Rectal smooth muscle tissue (tissue), 1 donor: Measurements from ENCODE around the gene PLPPR3.

Source experiments
- H3K27ac ChIP-seq: one replicate; pipeline ENCODE4 v1.7.0; 2013; ENCODE audit warnings: low read depth, low read length, inconsistent platforms
- H3K27me3 ChIP-seq: one replicate; pipeline ENCODE4 v1.7.0; 2013; ENCODE audit warnings: low read length; ENCODE audit not compliant: control insufficient read depth, insufficient read depth
- H3K36me3 ChIP-seq: one replicate; pipeline ENCODE4 v1.7.0; 2013; ENCODE audit warnings: low read length; ENCODE audit not compliant: control insufficient read depth, insufficient read depth
- H3K4me1 ChIP-seq: one replicate; pipeline ENCODE4 v1.7.0; 2013; ENCODE audit warnings: low read length; ENCODE audit not compliant: control insufficient read depth, insufficient read depth
- H3K4me3 ChIP-seq: one replicate; pipeline ENCODE4 v1.7.0; 2013; ENCODE audit warnings: low read length
- H3K9ac ChIP-seq: one replicate; pipeline ENCODE4 v1.7.0; 2013; ENCODE audit warnings: low read length

PLPPR3 gene

DNA sequence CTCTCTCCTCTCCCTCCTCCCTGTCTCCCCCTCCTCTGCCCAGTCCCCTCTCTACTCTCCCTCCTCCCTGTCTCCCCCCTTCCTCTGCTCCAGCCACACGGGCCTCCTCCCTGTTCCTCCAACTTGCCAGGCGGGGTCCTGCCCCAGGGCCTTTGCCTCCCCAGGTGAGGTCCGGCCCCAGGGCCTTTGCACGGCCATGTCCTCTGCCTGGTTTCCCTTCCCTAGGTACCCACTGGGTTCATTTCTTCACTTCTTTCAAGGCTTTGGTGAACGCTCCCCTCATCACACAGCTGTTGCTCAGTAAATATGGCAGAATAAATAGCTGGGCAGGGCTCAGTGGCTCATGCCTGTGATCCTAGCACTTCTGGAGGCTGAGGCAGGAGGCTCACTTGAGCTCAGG, 49.7 kb downstream of the PLPPR3 start:
- Histone ChIP-seq H3K4me1 (no peaks in the 10 kb centered on the region), H3K27me3 (no peaks in the 10 kb centered on the region), H3K36me3 (no peaks in the 10 kb centered on the region), H3K4me3 (no peak overlapping the region), H3K27ac (no peak overlapping the region), H3K9ac (no peak overlapping the region)

DNA sequence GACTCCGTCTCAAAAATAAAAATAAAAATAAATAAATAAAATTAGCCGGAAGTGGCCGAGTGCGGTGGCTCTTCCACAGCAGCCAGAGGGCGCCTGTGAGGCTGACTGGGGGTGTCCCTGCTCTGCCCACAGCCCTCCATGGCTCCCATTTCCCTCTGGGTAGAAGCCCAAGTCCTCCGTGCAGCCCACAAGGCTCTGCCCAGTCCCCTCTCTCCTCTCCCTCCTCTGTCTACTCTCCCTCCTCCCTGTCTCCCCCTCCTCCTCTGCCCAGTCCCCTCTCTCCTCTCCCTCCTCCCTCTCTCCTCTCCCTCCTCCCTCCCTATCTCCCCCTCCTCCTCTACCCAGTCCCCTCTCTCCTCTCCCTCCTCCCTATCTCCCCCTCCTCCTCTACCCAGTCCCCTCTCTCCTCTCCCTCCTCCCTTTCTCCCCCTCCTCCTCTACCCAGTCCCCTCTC, 50.4 kb downstream of the PLPPR3 start:
- H3K36me3 ChIP-seq: no peaks in the 10 kb centered on the region
- H3K9ac ChIP-seq: no peak overlapping the region
- H3K27ac ChIP-seq: no peak overlapping the region
- no peaks in the 10 kb centered on the region for H3K4me1 ChIP-seq
- no peak overlapping the region for H3K4me3 ChIP-seq
- H3K27me3 ChIP-seq: no peaks in the 10 kb centered on the region

DNA sequence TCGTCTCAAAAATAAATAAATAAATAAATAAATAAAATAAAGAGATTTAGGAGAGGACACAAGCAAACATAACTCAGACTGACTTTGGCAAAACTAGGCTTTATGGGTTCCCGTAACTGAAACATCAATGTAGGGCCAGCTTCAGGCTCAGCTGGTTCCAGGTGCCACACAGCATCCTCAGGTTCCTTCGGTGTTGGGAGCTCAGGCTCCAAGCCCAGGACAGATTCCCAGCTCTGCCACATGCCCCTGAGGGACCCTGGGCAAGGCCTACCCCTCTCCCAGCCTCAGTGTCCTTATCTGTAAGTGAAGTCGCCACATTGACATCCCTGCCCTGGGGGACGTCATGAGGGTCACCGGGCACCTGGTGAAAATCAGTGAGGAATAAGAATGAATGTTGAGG, 52.1 kb downstream of the PLPPR3 start:
- no peaks in the 10 kb centered on the region for H3K27me3 ChIP-seq
- H3K36me3 ChIP-seq: no peaks in the 10 kb centered on the region
- H3K4me3 ChIP-seq: no peak overlapping the region
- H3K9ac ChIP-seq: no peak overlapping the region
- no peak overlapping the region for H3K27ac ChIP-seq
- H3K4me1 ChIP-seq: no peaks in the 10 kb centered on the region

DNA sequence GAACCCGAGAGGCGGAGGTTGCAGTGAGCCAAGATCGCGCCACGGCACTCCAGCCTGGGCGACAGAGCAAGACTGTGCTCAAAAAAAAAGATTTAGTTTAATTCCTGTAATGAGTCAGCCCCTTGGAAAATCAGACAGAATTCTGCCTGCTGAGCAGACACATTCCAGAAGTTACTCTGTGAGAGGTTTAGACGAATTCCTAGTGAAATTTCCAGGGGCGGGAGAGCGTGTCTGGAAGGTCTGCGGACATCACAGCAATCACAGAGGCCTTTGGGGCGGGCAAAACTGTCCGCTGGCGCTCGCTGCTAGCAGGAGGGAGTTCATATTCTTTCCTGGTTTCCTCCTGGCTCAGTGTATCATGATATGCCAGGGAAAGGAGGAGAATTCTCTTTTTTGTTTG, 53.3 kb downstream of the PLPPR3 start:
- no peak overlapping the region for H3K27ac ChIP-seq
- no peaks in the 10 kb centered on the region for H3K4me1 ChIP-seq
- no peak overlapping the region for H3K9ac ChIP-seq
- H3K27me3 ChIP-seq: no peaks in the 10 kb centered on the region
- no peak overlapping the region for H3K4me3 ChIP-seq
- no peaks in the 10 kb centered on the region for H3K36me3 ChIP-seq

DNA sequence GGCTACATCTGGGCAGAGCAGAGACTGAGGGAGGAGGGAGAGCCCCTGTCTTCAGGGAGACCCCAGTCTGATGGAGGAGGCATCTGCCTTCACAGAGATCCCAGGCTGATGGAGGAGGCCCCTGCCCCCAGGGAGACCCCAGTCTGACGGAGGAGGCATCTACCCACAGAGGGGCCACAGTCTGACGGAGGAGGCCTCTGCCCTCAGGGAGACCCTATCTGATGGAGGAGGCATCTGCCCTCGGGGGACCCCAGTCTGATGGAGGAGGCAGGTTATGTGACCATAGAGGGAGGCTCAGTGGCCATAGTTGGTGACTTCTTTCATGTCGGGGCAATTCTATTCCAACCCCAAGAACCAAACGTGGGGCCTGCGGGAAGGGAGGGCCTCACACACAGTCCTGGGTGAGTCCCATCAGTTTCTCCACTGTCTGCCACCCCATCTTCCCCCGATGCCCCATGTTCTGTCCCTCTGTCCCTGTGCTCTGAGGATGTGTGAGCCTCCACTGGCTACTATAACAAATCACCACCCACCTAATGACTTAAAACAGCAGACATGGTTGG, 56.5 kb downstream of the PLPPR3 start:
- no peaks in the 10 kb centered on the region for H3K27me3 ChIP-seq
- H3K27ac ChIP-seq: no peak overlapping the region
- no peak overlapping the region for H3K9ac ChIP-seq
- H3K4me3 ChIP-seq: no peak overlapping the region
- H3K36me3 ChIP-seq: peaks cover 2% of the 10 kb centered on the region
- no peaks in the 10 kb centered on the region for H3K4me1 ChIP-seq

DNA sequence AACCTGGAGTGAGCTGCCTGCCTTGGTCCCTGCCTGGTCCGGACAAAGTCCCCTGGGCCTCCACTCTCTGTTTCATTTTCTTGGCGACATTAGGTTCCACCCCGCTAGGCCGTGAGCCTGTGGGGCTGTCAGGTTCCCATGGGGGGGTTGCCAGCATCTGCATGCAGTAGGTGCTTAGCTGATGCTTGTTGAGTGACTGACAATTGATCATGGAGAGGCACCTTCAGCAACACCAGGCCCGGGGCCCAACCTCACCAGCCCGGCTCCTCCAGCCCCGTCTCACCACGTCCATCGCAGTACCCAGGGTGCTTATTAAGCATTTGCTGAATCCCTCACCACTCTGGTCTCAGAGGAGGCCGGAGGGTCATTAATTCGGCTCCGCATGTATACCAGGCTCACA, 57.5 kb downstream of the PLPPR3 start:
- H3K9ac ChIP-seq: no peak overlapping the region
- no peaks in the 10 kb centered on the region for H3K4me1 ChIP-seq
- no peak overlapping the region for H3K4me3 ChIP-seq
- H3K27me3 ChIP-seq: no peaks in the 10 kb centered on the region
- H3K27ac ChIP-seq: no peak overlapping the region
- H3K36me3 ChIP-seq: peaks cover 6% of the 10 kb centered on the region

DNA sequence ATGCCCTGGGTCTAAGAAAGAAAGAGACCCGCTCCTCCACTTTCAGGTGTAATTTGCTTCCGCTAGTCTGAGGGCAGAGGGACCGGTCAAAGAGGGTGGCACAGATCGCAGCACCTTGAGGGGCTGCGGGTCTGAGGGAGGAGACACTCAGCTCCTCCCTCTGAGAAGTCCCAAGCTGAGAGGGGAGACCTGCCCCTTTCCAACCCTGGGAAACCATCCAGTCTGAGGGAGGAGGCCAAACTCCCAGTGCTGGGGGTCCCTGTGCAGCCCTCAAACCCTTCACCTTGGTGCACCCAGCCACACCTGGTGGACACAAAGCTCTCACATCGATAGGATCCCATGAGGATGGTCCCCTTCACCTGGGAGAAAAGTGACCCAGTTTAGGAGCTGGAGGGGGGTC, 57.9 kb downstream of the PLPPR3 start:
- Histone ChIP-seq H3K4me3 (no peak overlapping the region), H3K36me3 (peaks cover 6% of the 10 kb centered on the region), H3K27me3 (no peaks in the 10 kb centered on the region), H3K9ac (no peak overlapping the region), H3K4me1 (no peaks in the 10 kb centered on the region), H3K27ac (no peak overlapping the region)

DNA sequence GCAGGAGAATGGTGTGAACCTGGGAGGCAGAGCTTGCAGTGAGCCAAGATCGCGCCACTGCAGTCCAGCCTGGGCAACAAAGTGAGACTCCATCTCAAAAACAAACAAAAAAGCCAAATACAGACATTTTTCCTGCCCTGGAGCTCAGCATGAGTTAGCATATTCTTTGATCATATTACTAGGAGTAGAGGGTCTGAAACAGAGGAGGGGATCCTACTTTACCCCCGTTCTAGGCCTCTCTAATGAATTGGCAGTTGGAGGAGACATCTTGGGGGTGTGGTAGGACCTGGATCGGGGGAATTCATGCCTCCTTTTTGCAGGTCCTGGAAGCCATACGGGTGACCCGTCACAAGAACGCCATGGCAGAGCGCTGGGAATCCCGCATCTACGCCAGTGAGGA, 58.6 kb downstream of the PLPPR3 start:
- no peaks in the 10 kb centered on the region for H3K27me3 ChIP-seq
- H3K9ac ChIP-seq: no peak overlapping the region
- H3K4me3 ChIP-seq: no peak overlapping the region
- peaks cover 6% of the 10 kb centered on the region for H3K36me3 ChIP-seq
- no peak overlapping the region for H3K27ac ChIP-seq
- no peaks in the 10 kb centered on the region for H3K4me1 ChIP-seq
